OCI-LY7 (cell line): Measurements from ENCODE around the gene PHACTR1. TPM values are rescaled to one million over a fixed set of nuclear protein-coding genes. Genes with fewer than 3 reads are reported as not detected.

Source experiments
- BruUV-seq: library from RNA; stranded (reverse); fragments of 400-500 nt; replicated peaks from 2 replicates; lab custom pipeline; 2021; lab: Mats Ljungman, UMichigan
- CTCF ChIA-PET: fragments of 300-600 bp; sonication (Branson Sonifier 250); formaldehyde crosslinking; loops from one replicate; lab custom pipeline; 2022; ENCODE audit warnings: antibody characterized with exemption; ENCODE audit not compliant: unreplicated experiment; lab: Charles Lee
- POLR2A ChIA-PET: fragments of 300-600 bp; sonication (Branson Sonifier 250); formaldehyde crosslinking; loops from one replicate; lab custom pipeline; 2022; ENCODE audit warnings: antibody characterized with exemption; lab: Charles Lee
- DNase-seq: peaks from one replicate; pipeline ENCODE4 v3.0.0-alpha.2; 2015; ENCODE audit warnings: low spot score
- H2AFZ ChIP-seq: fragments of 200-600 bp; sonication (generic), shearing (Covaris generic); 2 replicates; pipeline ENCODE4 v1.6.1; 2014; ENCODE audit warnings: mild to moderate bottlenecking, antibody characterized with exemption, low read length, moderate library complexity
- H3K27ac ChIP-seq: fragments of 200-600 bp; sonication (generic); 2 replicates; pipeline ENCODE4 v1.5.1; 2014; ENCODE audit warnings: mixed run types, low read depth, mild to moderate bottlenecking, moderate library complexity, low read length, inconsistent platforms; ENCODE audit not compliant: poor library complexity, severe bottlenecking
- H3K36me3 ChIP-seq: fragments of 200-600 bp; sonication (generic); 2 replicates; pipeline ENCODE4 v1.6.1; 2014; ENCODE audit warnings: mild to moderate bottlenecking, antibody characterized with exemption, low read length, moderate library complexity, mixed read lengths; ENCODE audit not compliant: insufficient read depth
- H3K4me1 ChIP-seq: fragments of 200-600 bp; sonication (generic); 2 replicates; pipeline ENCODE4 v1.5.1; 2014; ENCODE audit warnings: mild to moderate bottlenecking, low read length; ENCODE audit not compliant: insufficient read depth, poor library complexity, severe bottlenecking
- H3K4me2 ChIP-seq: fragments of 200-600 bp; sonication (generic); 2 replicates; pipeline ENCODE4 v1.6.1; 2014; ENCODE audit warnings: mild to moderate bottlenecking, low read length
- H3K4me3 ChIP-seq: fragments of 200-600 bp; sonication (generic); 2 replicates; pipeline ENCODE4 v1.5.1; 2014; ENCODE audit warnings: mild to moderate bottlenecking, low read depth, low read length; ENCODE audit not compliant: poor library complexity, severe bottlenecking
- H3K79me2 ChIP-seq: fragments of 200-600 bp; sonication (generic); 2 replicates; pipeline ENCODE4 v1.6.1; 2016; ENCODE audit warnings: low read depth, mild to moderate bottlenecking, low read length, moderate library complexity, mixed read lengths; ENCODE audit not compliant: insufficient read depth
- H3K9me2 ChIP-seq: fragments of 200-600 bp; sonication (generic); 2 replicates; pipeline ENCODE4 v1.6.1; 2016; ENCODE audit warnings: mild to moderate bottlenecking, low read length, mixed read lengths; ENCODE audit not compliant: insufficient read depth
- H3K9me3 ChIP-seq: fragments of 200-600 bp; sonication (generic); 2 replicates; pipeline ENCODE4 v1.6.1; 2014; ENCODE audit warnings: mild to moderate bottlenecking, mixed run types, low read length, mixed read lengths
- H4K20me1 ChIP-seq: fragments of 200-600 bp; sonication (generic); 2 replicates; pipeline ENCODE4 v1.6.1; 2014; ENCODE audit warnings: mild to moderate bottlenecking, antibody characterized with exemption, low read length, moderate library complexity, mixed read lengths; ENCODE audit not compliant: insufficient read depth
- EZH2phosphoT487 ChIP-seq: fragments of 200-600 bp; sonication (generic); IDR thresholded peaks from 2 replicates; pipeline ENCODE4 v1.6.1; 2018; ENCODE audit warnings: low read depth, borderline replicate concordance, mild to moderate bottlenecking, mixed run types, antibody characterized with exemption, low read length, moderate library complexity, mixed read lengths
- intact Hi-C: fragments of 100-400 bp; cut with micrococcal nuclease; formaldehyde crosslinking; loops from one replicate; pipeline ENCODE4 v1.10.0; 2022; ENCODE audit not compliant: unreplicated experiment
- total RNA-seq, 2 experiments: library from RNA; depleted of rRNA in 1 of 2; stranded (reverse); fragments of >200 nt in 1 of 2; shearing (Covaris generic) in 1 of 2; gene quantifications; 2 replicates each; pipeline ENCODE4 v1.2.3, GENCODE V29; 2014 to 2022
- TF ChIP-seq, protein P1 (sequence below): fragments of 200-600 bp; sonication (generic); conservative IDR thresholded peaks from 2 replicates; pipeline ENCODE4 v1.5.1; 2014; ENCODE audit warnings: mild to moderate bottlenecking, antibody characterized with exemption, low read length, moderate library complexity, mixed read lengths

Gene PHACTR1
- total RNA-seq, 2 experiments from 2014 or later = 25.1 to 46.6 TPM

DNA sequence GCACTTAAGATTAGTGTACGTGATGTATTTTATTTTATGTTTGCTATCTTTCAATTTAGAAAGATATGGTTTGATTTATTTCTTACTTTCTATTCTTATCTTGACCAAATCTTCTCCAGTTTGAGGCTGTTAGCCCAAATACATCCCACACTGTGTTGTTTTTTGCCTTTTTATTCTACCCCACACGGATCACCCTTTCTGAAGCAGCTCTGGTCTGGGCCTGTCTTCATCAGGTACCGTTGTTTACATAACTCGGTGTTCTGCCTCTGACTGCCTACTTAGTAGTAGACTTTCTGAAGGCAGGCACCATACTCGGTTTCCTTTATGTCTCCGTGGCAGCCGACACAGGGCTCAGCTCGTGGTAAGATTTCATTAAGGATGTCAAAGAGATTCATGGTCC is 95.0 kb downstream of the PHACTR1 start:
- intact Hi-C loops = loop anchor here (10.0 kb wide), 1 partner anchor 293 kb away; no protein-coding TSS in a partner anchor
- DNase-seq = no peak
- ChIA-PET CTCF (no interaction called here), POLR2A (no interaction called here)
- no peaks in the 10 kb centered on the region for H3K4me1 ChIP-seq
- no peak overlapping the region for H3K4me2 ChIP-seq
- no TSS peak for BruUV-seq
- TF ChIP-seq, protein P1, sequence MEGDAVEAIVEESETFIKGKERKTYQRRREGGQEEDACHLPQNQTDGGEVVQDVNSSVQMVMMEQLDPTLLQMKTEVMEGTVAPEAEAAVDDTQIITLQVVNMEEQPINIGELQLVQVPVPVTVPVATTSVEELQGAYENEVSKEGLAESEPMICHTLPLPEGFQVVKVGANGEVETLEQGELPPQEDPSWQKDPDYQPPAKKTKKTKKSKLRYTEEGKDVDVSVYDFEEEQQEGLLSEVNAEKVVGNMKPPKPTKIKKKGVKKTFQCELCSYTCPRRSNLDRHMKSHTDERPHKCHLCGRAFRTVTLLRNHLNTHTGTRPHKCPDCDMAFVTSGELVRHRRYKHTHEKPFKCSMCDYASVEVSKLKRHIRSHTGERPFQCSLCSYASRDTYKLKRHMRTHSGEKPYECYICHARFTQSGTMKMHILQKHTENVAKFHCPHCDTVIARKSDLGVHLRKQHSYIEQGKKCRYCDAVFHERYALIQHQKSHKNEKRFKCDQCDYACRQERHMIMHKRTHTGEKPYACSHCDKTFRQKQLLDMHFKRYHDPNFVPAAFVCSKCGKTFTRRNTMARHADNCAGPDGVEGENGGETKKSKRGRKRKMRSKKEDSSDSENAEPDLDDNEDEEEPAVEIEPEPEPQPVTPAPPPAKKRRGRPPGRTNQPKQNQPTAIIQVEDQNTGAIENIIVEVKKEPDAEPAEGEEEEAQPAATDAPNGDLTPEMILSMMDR = no peak
- TF ChIP-seq EZH2phosphoT487 = no peak
- H3K9me3 ChIP-seq = no peaks in the 10 kb centered on the region
- no peak overlapping the region for H3K27ac ChIP-seq
- H3K79me2 ChIP-seq = no peaks in the 10 kb centered on the region
- no peak overlapping the region for H3K4me3 ChIP-seq
- H3K36me3 ChIP-seq = no peaks in the 10 kb centered on the region
- no peaks in the 10 kb centered on the region for H4K20me1 ChIP-seq
- H2AFZ ChIP-seq = no peak overlapping the region
- H3K9me2 ChIP-seq = no peaks in the 10 kb centered on the region

- intact Hi-C loops = loop anchor here (10.0 kb wide), 1 partner anchor 291 kb away; no protein-coding TSS in a partner anchor
- Histone ChIP-seq H3K27ac (no peak overlapping the region), H4K20me1 (no peaks in the 10 kb centered on the region), H3K4me2 (no peak overlapping the region), H3K36me3 (no peaks in the 10 kb centered on the region), H3K79me2 (no peaks in the 10 kb centered on the region), H3K4me3 (no peak overlapping the region), H3K4me1 (no peaks in the 10 kb centered on the region), H2AFZ (no peak overlapping the region), H3K9me2 (no peaks in the 10 kb centered on the region), H3K9me3 (no peaks in the 10 kb centered on the region)
- TF ChIP-seq EZH2phosphoT487 = no peak
- TF ChIP-seq, protein P1 = no peak
- ChIA-PET POLR2A (no interaction called here), CTCF (no interaction called here)
- BruUV-seq = no TSS peak
- no peak for DNase-seq
Observed at GRCh38 chr6:12813321-12813720, 96.8 kb downstream of the PHACTR1 start.

DNA sequence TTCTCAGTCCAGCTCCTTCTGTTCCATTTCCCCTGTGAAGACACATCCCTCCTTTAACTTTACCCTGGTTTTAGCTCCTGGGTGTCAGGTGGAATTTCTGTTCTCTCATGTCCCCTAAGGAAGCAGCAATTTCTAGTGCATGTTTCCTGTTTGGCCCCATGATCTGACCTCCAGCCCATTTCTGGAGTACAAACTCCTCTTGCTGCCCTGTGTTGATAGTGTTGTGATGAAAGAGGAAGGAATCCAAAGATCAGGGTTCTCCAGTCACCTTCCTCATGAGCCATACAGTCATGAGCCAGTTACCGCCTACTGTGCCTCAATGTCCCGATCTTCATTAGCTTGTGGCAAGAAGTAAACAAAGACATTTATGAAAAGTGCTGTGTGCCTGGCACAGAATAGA is 97.4 kb downstream of the PHACTR1 start:
- Histone ChIP-seq H3K36me3 (no peaks in the 10 kb centered on the region), H3K79me2 (no peaks in the 10 kb centered on the region), H4K20me1 (no peaks in the 10 kb centered on the region), H3K9me2 (no peaks in the 10 kb centered on the region), H3K4me2 (no peak overlapping the region), H3K4me1 (no peaks in the 10 kb centered on the region), H2AFZ (no peak overlapping the region), H3K4me3 (no peak overlapping the region), H3K27ac (no peak overlapping the region), H3K9me3 (no peaks in the 10 kb centered on the region)
- BruUV-seq = no TSS peak
- no peak for DNase-seq
- ChIA-PET CTCF (no interaction called here), POLR2A (no interaction called here)
- intact Hi-C loops = loop anchor here (10.0 kb wide), 1 partner anchor 291 kb away; no protein-coding TSS in a partner anchor
- no peak for TF ChIP-seq EZH2phosphoT487
- TF ChIP-seq, protein P1 = no peak
